NCI-H2196 treated with DMSO at 0.1 percent for 48 hours (cell line): ENCODE results near the gene CEP152.
"Not testable (repeated sequence)": the region's sequence is repeated elsewhere in the genome, so short reads cannot be mapped to it uniquely, and the experiment has no call there.

ENCODE experiments used
- DNase-seq: peaks from one replicate; lab custom pipeline; 2025; ENCODE audit not compliant: unreplicated experiment; lab: John Stamatoyannopoulos, UW

CEP152 gene

DNA sequence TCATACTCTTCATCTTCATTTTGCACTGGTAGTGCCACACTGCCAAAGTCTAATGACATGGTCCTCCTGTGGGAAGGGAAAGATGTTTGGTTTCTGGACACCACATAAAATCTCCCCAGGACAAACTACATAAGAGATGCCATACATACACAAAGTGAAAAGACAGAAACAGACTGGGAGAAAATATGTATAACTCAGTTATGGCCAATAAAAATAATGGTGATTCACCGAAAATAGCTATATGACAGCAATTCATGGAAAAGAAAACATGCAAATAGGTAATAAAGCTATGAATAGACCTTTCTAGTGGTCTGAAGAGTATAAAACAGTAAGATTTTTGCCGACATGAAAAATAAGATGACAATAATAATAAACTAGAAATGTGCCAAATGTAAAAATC lies 5.3 kb downstream of the CEP152 start:
- no peak for DNase-seq

DNA sequence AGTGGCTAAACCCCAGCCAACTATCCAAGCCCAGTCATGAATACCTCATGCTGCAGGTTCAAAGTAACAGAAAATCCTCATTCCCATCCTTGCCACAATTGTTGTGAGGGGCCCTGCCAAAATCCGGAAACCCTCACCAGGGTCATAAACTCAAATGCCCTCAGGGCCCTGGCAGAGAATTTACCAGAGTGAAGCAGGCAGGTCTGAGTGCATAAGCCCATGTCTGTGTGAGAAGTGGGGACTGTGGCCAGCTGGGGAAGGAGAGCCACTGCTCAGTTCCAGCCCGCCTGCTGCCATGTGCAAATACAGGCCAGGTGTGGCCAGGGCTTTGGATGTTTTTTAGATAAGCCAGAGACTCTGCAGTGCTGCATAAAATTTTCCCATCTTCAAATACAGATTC lies 7.0 kb downstream of the CEP152 start:
- no peak for DNase-seq

DNA sequence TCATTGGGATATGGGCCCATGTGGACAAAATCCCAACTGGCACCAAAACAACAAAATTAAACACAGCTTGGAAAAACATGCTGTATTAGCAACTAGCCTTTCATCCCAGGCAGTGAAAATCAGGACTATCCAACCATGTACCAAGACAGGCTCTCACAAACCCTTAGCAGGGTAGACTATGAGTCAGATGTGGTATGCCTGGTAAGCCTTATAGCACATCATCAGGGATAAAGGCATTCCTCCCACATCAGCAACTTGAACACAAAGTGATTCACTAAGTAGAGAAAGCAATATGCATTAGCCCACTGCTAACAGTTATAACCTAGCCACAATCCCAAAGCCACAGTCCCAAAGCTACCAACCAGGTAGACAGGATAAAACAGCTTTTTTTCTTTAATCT lies 8.0 kb downstream of the CEP152 start:
- no peak for DNase-seq

- no peak for DNase-seq
Measured at GRCh38 chr15:48802257-48802656, 8.6 kb downstream of the CEP152 start.

DNA sequence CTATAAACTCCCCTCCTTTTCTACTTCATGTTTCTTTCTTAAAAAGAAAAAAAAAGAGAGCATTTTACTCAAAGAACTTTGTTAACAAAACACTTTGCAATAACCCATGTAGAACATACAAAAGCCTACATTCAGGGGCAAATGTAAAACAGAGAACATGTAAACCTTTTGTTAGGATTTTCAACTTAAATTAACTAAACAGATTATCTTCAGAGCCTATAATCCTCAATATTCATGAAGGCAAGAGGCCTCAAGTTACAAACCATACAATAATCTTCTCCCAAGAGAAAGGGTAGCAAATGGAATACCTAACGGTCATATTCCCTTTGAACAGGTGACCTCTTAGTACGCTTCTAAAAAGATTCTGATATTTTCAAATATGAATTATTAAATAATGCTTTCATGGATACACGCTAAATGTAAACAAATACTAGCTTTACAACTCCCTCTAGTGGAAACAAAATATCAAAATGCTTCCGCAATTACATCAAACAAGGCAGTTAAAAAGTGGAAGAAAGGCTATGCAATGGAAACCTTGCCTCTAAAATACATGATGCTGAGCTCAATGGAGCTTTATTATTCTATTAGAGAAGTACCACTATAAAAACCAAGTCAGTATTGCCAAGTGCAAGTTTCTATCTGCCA lies 9.9 kb downstream of the CEP152 start:
- no peak for DNase-seq

DNA sequence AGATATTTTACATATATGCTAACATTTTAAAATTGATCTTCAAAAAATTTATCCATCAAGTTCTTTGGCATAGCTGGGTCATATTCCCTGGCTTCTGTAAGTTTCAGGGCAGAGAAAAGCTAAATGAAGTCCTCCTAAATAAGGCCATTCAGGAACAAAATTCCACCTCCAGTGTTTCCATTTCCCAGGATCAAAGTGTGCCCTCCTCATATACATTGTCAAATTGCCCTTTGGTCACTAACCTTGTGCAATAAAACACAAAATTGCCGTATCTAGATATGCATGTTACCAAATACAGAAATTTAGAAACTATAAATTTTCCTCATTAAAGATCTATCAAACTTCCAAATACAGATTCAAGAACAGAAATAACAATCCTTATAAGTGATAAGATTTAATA lies 10.6 kb downstream of the CEP152 start:
- no peak for DNase-seq

DNA sequence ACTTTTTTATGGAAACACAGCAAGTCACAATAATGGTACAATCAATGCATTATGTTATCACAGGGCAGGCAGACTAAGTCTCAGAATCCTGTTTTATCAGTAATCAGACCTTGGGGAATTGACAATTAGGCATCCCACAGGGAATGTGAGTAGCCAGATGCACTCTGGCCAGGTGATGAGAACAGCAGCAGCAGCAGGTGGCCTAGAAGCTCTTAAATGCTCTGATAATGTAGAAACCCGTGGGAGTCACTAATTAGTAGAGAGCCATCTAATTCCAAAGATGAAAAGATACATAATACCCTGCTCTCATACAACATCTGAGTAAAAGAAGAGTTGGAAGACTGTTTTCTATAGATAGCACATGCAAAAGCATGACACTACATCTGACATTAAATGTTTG lies 12.6 kb downstream of the CEP152 start:
- no peak for DNase-seq

DNA sequence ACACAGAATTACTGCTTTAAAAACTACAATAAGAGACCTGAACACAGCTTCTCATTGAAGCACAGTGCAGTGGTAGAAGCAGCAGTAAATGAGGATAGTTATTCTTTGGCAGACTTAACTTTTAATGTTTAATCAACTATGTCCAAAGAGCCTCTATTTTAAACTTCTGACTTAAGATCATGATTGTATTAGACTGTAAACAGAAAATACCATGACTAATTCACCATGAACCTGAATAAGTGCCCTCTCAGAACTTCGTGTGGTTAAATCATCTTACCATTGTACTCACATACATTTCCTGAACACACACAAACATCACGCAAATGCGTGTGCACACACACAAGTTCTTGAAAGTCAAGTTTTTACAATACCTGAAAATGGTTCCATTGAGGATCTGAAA lies 13.9 kb downstream of the CEP152 start:
- DNase-seq = no peak

DNA sequence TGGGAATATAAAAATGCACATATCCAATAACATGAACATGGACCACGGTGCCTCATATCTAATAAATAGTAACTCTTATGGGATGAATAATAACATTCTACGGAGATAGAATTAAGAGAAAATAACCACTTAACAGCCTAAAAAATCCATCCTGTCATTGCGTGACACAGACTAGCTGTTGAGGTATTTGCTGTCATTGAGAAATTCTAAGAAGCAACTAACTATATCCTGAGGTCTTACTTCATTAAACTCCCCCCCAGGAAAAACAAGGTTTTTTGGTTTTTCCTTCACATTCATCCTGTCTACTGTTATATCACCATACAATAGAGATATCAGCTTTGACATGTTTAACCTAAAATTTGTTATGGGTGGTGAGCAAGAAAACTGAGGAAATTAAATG lies 14.3 kb downstream of the CEP152 start:
- DNase-seq = no peak

DNA sequence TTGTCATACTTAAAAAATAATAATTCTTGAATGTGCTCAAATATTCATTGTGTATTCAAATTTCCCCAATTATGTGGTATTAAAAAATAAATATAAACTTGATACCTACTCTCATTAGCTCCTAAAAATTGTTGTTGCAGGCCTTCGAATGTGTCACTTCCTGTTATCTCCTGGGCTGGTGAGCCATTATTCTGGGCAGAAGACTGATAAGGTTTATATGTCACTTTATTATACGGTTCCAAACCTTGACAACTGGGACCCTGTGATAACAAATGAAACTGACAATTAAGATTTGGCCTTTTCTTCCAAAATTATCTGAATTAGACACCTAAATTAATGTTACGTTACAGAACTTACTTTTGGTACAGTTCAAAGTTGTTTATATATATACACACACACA lies 15.0 kb downstream of the CEP152 start:
- DNase-seq = no peak

- DNase-seq = no peak
Measured at GRCh38 chr15:48794697-48795134, 16.2 kb downstream of the CEP152 start.

- no peak for DNase-seq
Measured at GRCh38 chr15:48792408-48792807, 18.5 kb downstream of the CEP152 start.

DNA sequence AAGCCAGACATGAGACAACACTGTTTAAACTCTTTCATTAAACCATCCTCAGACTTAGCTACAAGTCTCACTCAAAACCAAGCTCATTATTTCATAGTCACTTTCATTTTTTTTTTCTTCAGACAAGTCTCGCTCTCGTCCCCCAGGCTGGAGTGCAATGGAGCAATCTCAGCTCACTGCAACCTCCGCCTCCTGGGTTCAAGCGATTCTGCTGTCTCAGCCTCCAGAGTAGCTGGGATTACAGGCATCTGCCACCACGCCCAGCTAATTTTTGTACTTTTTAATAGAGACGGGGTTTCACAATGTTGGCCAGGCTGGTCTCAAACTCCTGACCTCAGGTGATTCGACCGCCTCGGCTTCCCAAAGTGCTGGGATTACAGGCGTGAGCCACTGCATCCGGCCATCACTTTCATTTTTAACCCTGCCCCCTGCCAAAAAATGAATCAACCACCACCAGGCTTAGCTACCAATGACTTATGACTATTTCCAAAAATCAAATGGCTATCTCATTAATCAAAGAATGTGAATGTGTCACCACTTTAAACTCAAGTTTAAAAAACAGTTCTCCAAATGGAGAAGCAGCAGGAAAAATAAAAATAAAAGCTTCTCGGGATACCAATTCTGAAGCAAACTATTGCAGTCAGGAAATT lies 20.3 kb downstream of the CEP152 start:
- not testable (repeated sequence) for DNase-seq

GRCh38 chr15:48785712-48786111 lies 25.2 kb downstream of the CEP152 start:
- no peak for DNase-seq

DNA sequence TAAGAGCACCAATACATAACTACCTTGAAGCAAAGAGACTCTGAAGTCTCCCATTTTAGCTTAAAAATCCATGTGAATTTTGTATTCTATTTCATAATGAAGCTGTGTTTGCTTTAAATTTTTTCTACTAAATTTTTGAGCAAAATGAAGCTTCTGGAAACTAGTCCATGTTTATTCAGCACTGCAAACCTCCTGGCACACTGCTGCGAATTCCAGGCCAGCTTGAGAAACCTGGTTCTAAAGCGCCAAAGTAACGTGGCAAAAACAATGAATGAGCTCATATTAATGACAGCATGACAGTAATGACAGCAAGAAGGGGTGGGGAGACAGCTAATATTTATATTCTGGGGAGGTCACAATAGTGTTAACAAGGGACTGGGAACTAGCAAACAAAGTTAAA lies 25.7 kb downstream of the CEP152 start:
- no peak for DNase-seq

DNA sequence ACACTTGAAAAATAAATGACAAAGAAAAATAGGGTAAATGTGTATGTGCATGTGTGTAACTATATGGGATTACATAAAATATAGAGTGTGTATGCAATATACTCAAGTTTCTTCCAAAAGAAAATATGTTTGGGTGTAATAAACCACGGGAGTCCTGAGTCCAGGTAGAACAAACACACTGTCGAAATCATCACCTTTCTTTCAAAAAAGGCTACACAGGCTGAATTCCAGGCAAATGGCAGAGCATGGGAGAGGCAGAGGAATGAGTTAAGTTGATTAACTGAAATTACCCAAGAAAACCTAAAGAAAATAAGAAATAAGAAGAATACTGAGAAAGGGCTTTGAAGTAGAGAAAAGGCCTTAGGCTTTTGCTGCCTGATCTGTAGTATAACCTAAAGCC lies 26.1 kb downstream of the CEP152 start:
- no peak for DNase-seq

GRCh38 chr15:48782911-48783310 lies 28.0 kb downstream of the CEP152 start:
- DNase-seq = no peak

- no peak for DNase-seq
Measured at GRCh38 chr15:48781481-48782081, 29.3 kb downstream of the CEP152 start.

DNA sequence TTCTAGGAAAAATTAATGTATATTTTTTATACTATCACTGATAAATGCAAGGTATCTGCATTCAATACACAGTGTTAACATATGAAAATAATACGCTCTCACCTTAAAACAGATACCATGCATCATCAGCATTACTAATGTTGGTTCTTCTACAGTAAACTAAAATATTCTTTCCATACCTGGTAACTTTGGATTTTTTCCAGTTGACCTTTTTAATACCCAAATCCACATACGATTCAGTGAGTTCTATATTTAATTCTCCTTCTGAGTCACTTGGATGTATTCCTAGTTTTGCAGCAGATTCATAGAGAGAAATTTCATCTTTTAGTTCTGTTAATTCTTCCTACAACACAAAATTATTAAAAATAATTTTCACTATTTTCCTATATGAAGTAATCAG lies 29.9 kb downstream of the CEP152 start:
- DNase-seq = no peak

DNA sequence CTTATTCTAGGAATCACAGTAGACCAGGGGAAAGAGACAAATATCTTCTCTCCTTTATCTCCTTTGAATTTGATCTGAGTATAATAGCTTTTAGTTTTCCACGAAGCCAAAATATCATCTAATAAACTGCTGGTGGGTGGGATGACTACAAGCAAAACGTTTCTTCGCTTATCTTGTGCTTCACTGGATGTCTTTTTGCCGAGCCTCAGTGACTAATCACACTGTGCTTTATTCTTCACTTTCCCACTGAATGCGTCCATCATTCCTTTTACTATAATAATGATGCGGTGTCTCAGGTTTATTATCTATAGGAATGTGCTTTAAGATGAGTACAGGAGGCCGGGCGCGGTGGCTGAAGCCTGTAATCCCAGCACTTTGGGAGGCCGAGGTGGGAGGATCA lies 32.5 kb downstream of the CEP152 start:
- no peak for DNase-seq

GRCh38 chr15:48777645-48778330 lies 33.1 kb downstream of the CEP152 start:
- no peak for DNase-seq

- DNase-seq = no peak
Measured at GRCh38 chr15:48775546-48775945, 35.3 kb downstream of the CEP152 start.
